Breast epithelium (tissue), 4 donors: Measurements from ENCODE around the gene HHEX. TPM values are rescaled to one million over a fixed set of nuclear protein-coding genes. Genes with fewer than 3 reads are reported as not detected.
"Not testable (repeated sequence)": the region's sequence is repeated elsewhere in the genome, so short reads cannot be mapped to it uniquely, and the experiment has no call there.

Experiments used
- DNase-seq, 2 donors: peaks; one replicate each; pipeline ENCODE4 v3.0.0-alpha.2; 2019; ENCODE audit warnings: low spot score in 2 of 2
- H3K27ac ChIP-seq, 2 donors: fragments of 200-600 bp; sonication (generic) in 1 of 2; one replicate each; pipeline ENCODE4 v1.5.1; 2016 to 2019; ENCODE audit warnings: mild to moderate bottlenecking in 1 of 2
- H3K27me3 ChIP-seq, 2 donors: fragments of 200-600 bp; sonication (generic) in 1 of 2; one replicate each; pipeline versions ENCODE4 v1.5.1 to v1.6.0; 2017 to 2019; ENCODE audit warnings: control low read depth in 1 of 2, mild to moderate bottlenecking in 1 of 2
- H3K36me3 ChIP-seq: fragments of 200-600 bp; one replicate; pipeline ENCODE4 v1.5.1; 2019
- H3K4me1 ChIP-seq, 2 donors: fragments of 200-600 bp; sonication (generic); one replicate each; pipeline ENCODE4 v1.5.1; 2016 to 2019; ENCODE audit warnings: control low read depth in 1 of 2
- H3K4me3 ChIP-seq, 3 donors: fragments of 200-600 bp; sonication (generic); 1 replicate in 2 of 3; 2 replicates in 1 of 3; pipeline ENCODE4 v1.5.1; 2016 to 2019; ENCODE audit warnings: mild to moderate bottlenecking in 3 of 3, moderate library complexity in 2 of 3
- H3K9me3 ChIP-seq, 2 donors: fragments of 200-600 bp; sonication (generic) in 1 of 2; one replicate each; pipeline ENCODE4 v1.5.1; 2016 to 2019; ENCODE audit warnings: control low read depth in 1 of 2
- POLR2A ChIP-seq: fragments of 450-650 bp; IDR thresholded peaks from one replicate; pipeline ENCODE4 v1.6.1; 2016; ENCODE audit warnings: antibody characterized with exemption, mild to moderate bottlenecking, moderate library complexity
- POLR2AphosphoS5 ChIP-seq, 3 donors: sonication (generic); formaldehyde crosslinking; IDR thresholded peaks; one replicate each; pipeline ENCODE4 v1.6.1; 2017; ENCODE audit warnings: antibody characterized with exemption in 3 of 3
- intact Hi-C: fragments of 100-400 bp; cut with DNase I; formaldehyde crosslinking; loops from one replicate; pipeline ENCODE4 v1.15.1; 2023; ENCODE audit warnings: low total_unique reads
- total RNA-seq, 3 donors: library from RNA; depleted of rRNA; stranded (reverse); fragments of >200 nt; gene quantifications; one replicate each; pipeline ENCODE4 v1.1.0, GENCODE V29; 2016
- TF ChIP-seq, protein P1 (sequence below), 3 donors: fragments of 450-650 bp; IDR thresholded peaks; one replicate each; pipeline ENCODE4 v1.5.1; 2016 to 2017; ENCODE audit warnings: antibody characterized with exemption in 3 of 3, mild to moderate bottlenecking in 3 of 3, moderate library complexity in 3 of 3

HHEX gene
- total RNA-seq, 3 donors from 2014 or later, result 4.4 to 10.6 (median 5.6) TPM

DNA sequence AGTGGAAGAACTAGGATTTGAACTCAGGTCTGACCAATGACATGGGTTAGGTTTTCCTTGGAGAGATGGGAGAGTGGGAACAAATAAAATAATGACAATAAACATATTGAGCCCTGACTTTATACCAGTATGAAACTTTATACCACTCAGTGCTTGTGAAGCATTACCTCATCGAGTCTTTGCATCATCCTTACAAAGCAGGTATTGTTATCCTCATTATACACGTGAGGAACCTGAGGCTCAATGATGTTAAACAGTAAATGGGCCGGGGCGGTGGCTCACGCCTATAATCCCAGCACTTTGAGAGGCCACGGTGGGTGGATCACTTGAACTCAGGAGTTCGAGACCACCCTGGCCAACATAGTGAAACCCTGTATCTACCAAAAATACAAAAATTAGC, 47.7 kb downstream of the HHEX start:
- no peaks in the 10 kb centered on the region for H3K36me3 ChIP-seq
- H3K27me3 ChIP-seq, result no peaks in the 10 kb centered on the region
- intact Hi-C loops, result no loop called here
- no peak overlapping the region for H3K27ac ChIP-seq
- H3K9me3 ChIP-seq, result no peaks in the 10 kb centered on the region
- no peaks in the 10 kb centered on the region for H3K4me1 ChIP-seq
- no peak for DNase-seq
- TF ChIP-seq POLR2AphosphoS5 (IDR thresholded peaks at IDR 0.05) (no peak), POLR2A (no peak)
- TF ChIP-seq, protein P1, sequence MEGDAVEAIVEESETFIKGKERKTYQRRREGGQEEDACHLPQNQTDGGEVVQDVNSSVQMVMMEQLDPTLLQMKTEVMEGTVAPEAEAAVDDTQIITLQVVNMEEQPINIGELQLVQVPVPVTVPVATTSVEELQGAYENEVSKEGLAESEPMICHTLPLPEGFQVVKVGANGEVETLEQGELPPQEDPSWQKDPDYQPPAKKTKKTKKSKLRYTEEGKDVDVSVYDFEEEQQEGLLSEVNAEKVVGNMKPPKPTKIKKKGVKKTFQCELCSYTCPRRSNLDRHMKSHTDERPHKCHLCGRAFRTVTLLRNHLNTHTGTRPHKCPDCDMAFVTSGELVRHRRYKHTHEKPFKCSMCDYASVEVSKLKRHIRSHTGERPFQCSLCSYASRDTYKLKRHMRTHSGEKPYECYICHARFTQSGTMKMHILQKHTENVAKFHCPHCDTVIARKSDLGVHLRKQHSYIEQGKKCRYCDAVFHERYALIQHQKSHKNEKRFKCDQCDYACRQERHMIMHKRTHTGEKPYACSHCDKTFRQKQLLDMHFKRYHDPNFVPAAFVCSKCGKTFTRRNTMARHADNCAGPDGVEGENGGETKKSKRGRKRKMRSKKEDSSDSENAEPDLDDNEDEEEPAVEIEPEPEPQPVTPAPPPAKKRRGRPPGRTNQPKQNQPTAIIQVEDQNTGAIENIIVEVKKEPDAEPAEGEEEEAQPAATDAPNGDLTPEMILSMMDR (IDR thresholded peaks at IDR 0.05), result no peak
- H3K4me3 ChIP-seq, result no peak overlapping the region

DNA sequence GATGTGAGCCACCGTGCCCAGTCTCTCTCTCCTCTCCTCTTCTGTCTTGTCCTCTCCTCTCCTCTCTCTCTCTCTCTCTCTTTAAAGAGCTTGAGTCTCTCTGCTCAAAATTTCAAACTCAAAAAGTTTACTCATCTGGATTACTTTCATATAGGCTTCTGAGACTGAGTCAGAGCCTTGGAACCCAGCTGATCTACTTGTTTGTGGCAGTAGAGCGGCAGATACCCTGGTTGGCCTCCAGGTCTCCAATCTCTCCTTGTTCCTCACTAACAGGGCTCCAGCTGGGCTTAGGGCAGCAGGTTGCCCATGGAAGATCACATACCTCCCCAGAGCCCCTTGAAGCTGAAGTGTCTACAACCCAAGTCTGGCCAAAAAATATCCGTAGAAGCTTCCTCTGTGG, 51.0 kb downstream of the HHEX start:
- Histone ChIP-seq H3K4me3 (no peak overlapping the region), H3K9me3 (no peaks in the 10 kb centered on the region), H3K36me3 (no peaks in the 10 kb centered on the region), H3K27me3 (no peaks in the 10 kb centered on the region), H3K27ac (no peak overlapping the region), H3K4me1 (no peaks in the 10 kb centered on the region)
- TF ChIP-seq, protein P1 (IDR thresholded peaks at IDR 0.05), result no peak
- TF ChIP-seq POLR2AphosphoS5 (IDR thresholded peaks at IDR 0.05), result no peak
- TF ChIP-seq POLR2A, result no peak
- DNase-seq, result no peak
- intact Hi-C loops, result no loop called here

DNA sequence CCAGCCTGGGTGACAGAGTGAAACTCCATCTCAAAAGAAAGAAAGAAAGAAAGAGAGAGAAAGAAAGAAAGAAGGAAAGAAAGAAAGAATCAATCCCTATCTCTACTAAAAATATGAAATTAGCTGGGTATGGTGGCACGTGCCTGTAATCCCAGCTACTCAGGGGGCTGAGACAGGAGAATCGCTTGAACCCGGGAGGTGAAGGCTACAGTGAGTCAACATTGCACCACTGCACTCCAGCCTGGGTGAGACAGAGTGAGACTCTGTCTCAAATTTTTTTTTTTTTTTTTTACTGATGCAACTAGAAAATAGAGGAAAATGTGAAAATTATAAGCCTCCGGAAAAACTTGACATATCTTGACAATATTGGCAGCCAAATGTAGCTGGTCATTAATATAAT, 52.0 kb downstream of the HHEX start:
- H3K27ac ChIP-seq, H3K9me3 ChIP-seq, intact Hi-C loops: not testable (repeated sequence)

DNA sequence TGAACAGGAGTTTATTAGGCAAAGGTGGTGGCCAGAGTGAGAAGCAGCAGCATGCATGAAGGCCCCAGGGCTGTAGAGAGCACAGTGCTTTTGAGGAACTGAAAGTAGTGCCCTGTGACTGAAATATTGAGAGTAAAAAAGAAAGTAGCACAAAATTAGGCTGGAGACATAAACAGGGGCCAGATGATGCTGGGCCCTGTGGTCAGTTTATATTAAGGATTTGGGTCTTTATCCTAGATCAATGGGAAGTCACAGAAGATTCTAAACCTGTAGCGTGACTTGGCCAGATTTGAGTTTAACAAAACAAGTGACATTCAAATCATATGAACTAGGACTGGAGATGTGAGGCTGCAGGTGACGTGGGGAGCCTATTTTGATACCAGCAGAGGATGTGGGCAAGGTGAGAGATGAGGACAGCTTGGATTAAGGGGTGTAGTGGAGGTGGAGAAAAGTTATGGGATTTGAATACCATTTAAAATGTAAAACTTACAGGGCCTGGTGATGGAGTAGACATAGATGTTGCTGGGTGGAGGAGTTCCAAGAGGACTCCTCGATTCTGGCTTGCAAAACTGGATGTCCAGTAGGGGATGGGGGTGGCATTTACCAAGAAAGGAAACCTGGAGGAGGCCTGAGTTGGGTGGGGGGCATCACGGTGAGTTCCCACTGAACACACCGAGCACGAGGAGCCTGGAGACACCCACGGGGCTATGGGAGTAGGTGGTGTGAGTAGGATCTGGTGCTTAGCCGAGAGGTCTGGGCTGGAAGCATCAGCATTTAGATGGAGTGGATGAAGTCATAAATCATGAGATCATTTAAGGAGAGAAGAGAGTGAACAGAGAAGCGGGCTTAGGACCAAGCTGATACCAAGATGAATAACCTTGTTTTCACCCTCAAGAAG, 52.8 kb downstream of the HHEX start:
- Histone ChIP-seq H3K36me3 (no peaks in the 10 kb centered on the region), H3K9me3 (no peaks in the 10 kb centered on the region), H3K4me3 (no peak overlapping the region), H3K27ac (no peak overlapping the region), H3K27me3 (no peaks in the 10 kb centered on the region), H3K4me1 (no peaks in the 10 kb centered on the region)
- intact Hi-C loops, result no loop called here
- DNase-seq, result no peak
- TF ChIP-seq POLR2A (no peak), POLR2AphosphoS5 (IDR thresholded peaks at IDR 0.05) (no peak)
- TF ChIP-seq, protein P1 (IDR thresholded peaks at IDR 0.05), result no peak

More for the DNA sequence above, 52.0 kb downstream of the HHEX start:
- H3K4me1 ChIP-seq, H3K27me3 ChIP-seq, H3K4me3 ChIP-seq, H3K36me3 ChIP-seq, DNase-seq: not testable (repeated sequence)

Other genes starting within 250 kb of the HHEX start
- gene IDE, start 115.9 kb upstream of the HHEX start, total RNA-seq, result 10 to 100 TPM; 24.0 to 39.5 (median 29.2) TPM
- 1 to 10 TPM in 2 of 3 donors, under 1 TPM in 1; 0.66 to 2.6 (median 1.6) TPM for gene KIF11, start 96.8 kb upstream of the HHEX start, total RNA-seq
- gene EXOC6, start 158.6 kb downstream of the HHEX start, total RNA-seq, result 10 to 100 TPM in 2 of 3 donors, 1 to 10 TPM in 1; 7.0 to 26.1 (median 16.1) TPM